Body of pancreas (tissue), 4 donors: ENCODE results near the gene CCER1. TPM values are rescaled to one million over a fixed set of nuclear protein-coding genes. Genes with fewer than 3 reads are reported as not detected.

ENCODE experiments used
- ATAC-seq: fragments of 150-250 bp; one replicate; pipeline ENCODE4 v1.9.1; 2016
- DNase-seq, 4 donors: peaks; one replicate each; pipeline ENCODE4 v3.0.0-alpha.2; 2019
- H3K27ac ChIP-seq, 4 donors: fragments of 200-600 bp; sonication (generic); 1 replicate in 3 of 4; 2 replicates in 1 of 4; pipeline versions ENCODE4 v1.5.1 to v1.6.1; 2016 to 2019; ENCODE audit warnings: mild to moderate bottlenecking in 1 of 4, mixed read lengths in 1 of 4, moderate library complexity in 1 of 4
- H3K27me3 ChIP-seq, 2 donors: fragments of 200-600 bp; sonication (generic); one replicate each; pipeline ENCODE4 v1.6.0; 2016; ENCODE audit warnings: mild to moderate bottlenecking in 1 of 2
- H3K36me3 ChIP-seq, 2 donors: fragments of 200-600 bp; sonication (generic); replicated peaks in 1 of 2; 2 replicates each; pipeline ENCODE4 v1.5.1; 2016; ENCODE audit warnings: low read depth in 2 of 2; ENCODE audit not compliant: insufficient read depth in 1 of 2
- H3K4me1 ChIP-seq: fragments of 200-600 bp; sonication (generic); one replicate; pipeline ENCODE4 v1.6.0; 2016
- H3K4me3 ChIP-seq, 2 donors: fragments of 200-600 bp; sonication (generic); 1 replicate in 1 of 2; 2 replicates in 1 of 2; pipeline ENCODE4 v1.5.1; 2016 to 2019
- H3K9me3 ChIP-seq, 3 donors: fragments of 200-600 bp; sonication (generic); 1 replicate in 2 of 3; 2 replicates in 1 of 3; pipeline ENCODE4 v1.5.1; 2016
- CTCF ChIP-seq, 7 experiments: fragments of 450-650 bp in 4 of 7; fragments of 200-600 bp in 3 of 7; sonication (generic) in 3 of 7; IDR thresholded peaks; one replicate each; pipeline ENCODE4 v1.5.1; 2016 to 2019; ENCODE audit warnings: antibody characterized with exemption in 7 of 7
- POLR2A ChIP-seq, 3 donors: fragments of 450-650 bp; IDR thresholded peaks; one replicate each; pipeline ENCODE4 v1.6.1; 2016; ENCODE audit warnings: antibody characterized with exemption in 3 of 3, mild to moderate bottlenecking in 2 of 3
- WGBS, 2 donors: methylation state at CpG; one replicate each; pipeline ENCODE4 v1.1.5; 2017; 5-methylcytosine and 5-hydroxymethylcytosine counted together
- intact Hi-C: fragments of 100-400 bp; cut with DNase I; formaldehyde crosslinking; loops from one replicate; pipeline ENCODE4 v1.15.1; 2023
- total RNA-seq, 2 donors: library from RNA; depleted of rRNA; stranded (reverse); fragments of >200 nt; gene quantifications; one replicate each; pipeline ENCODE4 v1.1.0, GENCODE V29; 2016

Gene CCER1
- total RNA-seq, 2 donors from 2014 or later = not detected

GRCh38 chr12:90938451-90938850 is 16.5 kb downstream of the CCER1 start:
- intact Hi-C loops = no loop called here
- H3K4me3 ChIP-seq = no peak overlapping the region
- H3K27me3 ChIP-seq = no peaks in the 10 kb centered on the region
- no peak for ATAC-seq
- no peaks in the 10 kb centered on the region for H3K9me3 ChIP-seq
- no peaks in the 10 kb centered on the region for H3K36me3 ChIP-seq
- H3K4me1 ChIP-seq = no peaks in the 10 kb centered on the region
- 55 to 56% methylated on average over 6 of the region's 6 CpGs for WGBS, 2 donors
- DNase-seq = no peak
- TF ChIP-seq CTCF (IDR thresholded peaks at IDR 0.05) (no peak), POLR2A (IDR thresholded peaks at IDR 0.05) (no peak)
- H3K27ac ChIP-seq = no peak overlapping the region

- no peaks in the 10 kb centered on the region for H3K27me3 ChIP-seq
- H3K4me3 ChIP-seq = no peak overlapping the region
- H3K27ac ChIP-seq = no peak overlapping the region
- no peak for DNase-seq
- TF ChIP-seq POLR2A (IDR thresholded peaks at IDR 0.05) (no peak), CTCF (IDR thresholded peaks at IDR 0.05) (no peak)
- WGBS, 2 donors = 28 to 29% methylated on average over 2 of the region's 2 CpGs
- intact Hi-C loops = no loop called here
- ATAC-seq = no peak
- no peaks in the 10 kb centered on the region for H3K4me1 ChIP-seq
- no peaks in the 10 kb centered on the region for H3K36me3 ChIP-seq
- no peaks in the 10 kb centered on the region for H3K9me3 ChIP-seq
These were observed 17.3 kb downstream of the CCER1 start for GRCh38 chr12:90937651-90938050.

- H3K4me1 ChIP-seq = no peaks in the 10 kb centered on the region
- DNase-seq = no peak
- H3K27me3 ChIP-seq = no peaks in the 10 kb centered on the region
- 96 to 98% methylated on average over 5 of the region's 5 CpGs for WGBS, 2 donors
- H3K9me3 ChIP-seq = no peaks in the 10 kb centered on the region
- H3K27ac ChIP-seq = no peak overlapping the region
- H3K4me3 ChIP-seq = no peak overlapping the region
- ATAC-seq = no peak
- intact Hi-C loops = no loop called here
- TF ChIP-seq POLR2A (IDR thresholded peaks at IDR 0.05) (no peak), CTCF (IDR thresholded peaks at IDR 0.05) (no peak)
- H3K36me3 ChIP-seq = no peaks in the 10 kb centered on the region
These were observed 18.6 kb downstream of the CCER1 start for GRCh38 chr12:90936230-90937005.

GRCh38 chr12:90925562-90925961 is 29.4 kb downstream of the CCER1 start:
- Histone ChIP-seq H3K4me3 (no peak overlapping the region), H3K4me1 (no peaks in the 10 kb centered on the region), H3K27me3 (no peaks in the 10 kb centered on the region), H3K9me3 (no peaks in the 10 kb centered on the region), H3K36me3 (no peaks in the 10 kb centered on the region), H3K27ac (no peak overlapping the region)
- DNase-seq (no peak), ATAC-seq (no peak)
- 32 to 39% methylated on average over 5 of the region's 5 CpGs for WGBS, 2 donors
- intact Hi-C loops = no loop called here
- TF ChIP-seq CTCF (IDR thresholded peaks at IDR 0.05) = no peak
- TF ChIP-seq POLR2A (IDR thresholded peaks at IDR 0.05) = no peak

- Histone ChIP-seq H3K9me3 (no peaks in the 10 kb centered on the region), H3K27me3 (no peaks in the 10 kb centered on the region), H3K36me3 (no peaks in the 10 kb centered on the region), H3K4me3 (no peak overlapping the region), H3K4me1 (no peaks in the 10 kb centered on the region), H3K27ac (no peak overlapping the region)
- intact Hi-C loops = no loop called here
- TF ChIP-seq CTCF (IDR thresholded peaks at IDR 0.05) = no peak
- no peak for TF ChIP-seq POLR2A (IDR thresholded peaks at IDR 0.05)
- DNase-seq = no peak
- no peak for ATAC-seq
- WGBS, 2 donors = 27 to 34% methylated on average over 1 of the region's 1 CpG
These were observed 30.6 kb downstream of the CCER1 start for GRCh38 chr12:90924406-90924805.
